B cell (primary cell): ENCODE measurements around the gene NUDT15. TPM values are rescaled to one million over a fixed set of nuclear protein-coding genes. Genes with fewer than 3 reads are reported as not detected.

Source experiments
- ATAC-seq: fragments of 200-7000 bp; cut with Tn5 transposase; one replicate; pipeline ENCODE4 v1.10.0; 2021; ENCODE audit warnings: low read depth, mild to moderate bottlenecking, moderate number of reproducible peaks, moderate library complexity
- CTCF ChIA-PET: fragments of 350-600 bp; sonication (Branson Sonifier 250); formaldehyde crosslinking; loops from one replicate; lab custom pipeline; 2021; ENCODE audit warnings: antibody characterized with exemption, inconsistent platforms; lab: Charles Lee
- POLR2A ChIA-PET: fragments of 350-600 bp; sonication (Branson Sonifier 250); formaldehyde crosslinking; loops from one replicate; lab custom pipeline; 2021; ENCODE audit warnings: antibody characterized with exemption; lab: Charles Lee
- DNase-seq: peaks from one replicate; pipeline ENCODE4 v3.0.0; 2013
- H2AFZ ChIP-seq: 2 replicates; pipeline ENCODE4 v1.6.1; 2012; ENCODE audit warnings: mild to moderate bottlenecking, low read depth, low read length; ENCODE audit not compliant: insufficient read depth, poor library complexity, severe bottlenecking
- H3K27ac ChIP-seq, 2 donors: 1 replicate in 1 of 2; 2 replicates in 1 of 2; pipeline ENCODE4 v1.5.1; 2012 to 2013; ENCODE audit warnings: low read length in 2 of 2, mild to moderate bottlenecking in 2 of 2, moderate library complexity in 1 of 2
- H3K27me3 ChIP-seq, 4 experiments: fragments of 200-600 bp in 1 of 4; sonication (generic) in 1 of 4; replicated peaks in 1 of 4; 1 replicate in 2 of 4; 2 replicates in 2 of 4; pipeline versions ENCODE4 v1.6.1 to v1.7.0; 2013 to 2016; ENCODE audit warnings: low read length in 3 of 4, mild to moderate bottlenecking in 2 of 4, mixed read lengths in 1 of 4, moderate library complexity in 1 of 4; ENCODE audit not compliant: insufficient read depth in 4 of 4, control insufficient read depth in 3 of 4; ENCODE audit errors: control extremely low read depth in 1 of 4
- H3K36me3 ChIP-seq, 2 experiments: replicated peaks in 1 of 2; 1 replicate in 1 of 2; 2 replicates in 1 of 2; pipeline versions ENCODE4 v1.6.1 to v1.7.1; 2013; ENCODE audit warnings: low read length in 1 of 2; ENCODE audit not compliant: insufficient read depth in 2 of 2, control insufficient read depth in 1 of 2; ENCODE audit errors: control extremely low read depth in 1 of 2, extremely low read depth in 1 of 2
- H3K4me1 ChIP-seq, 2 donors: fragments of 200-600 bp in 1 of 2; sonication (generic) in 1 of 2; 1 replicate in 1 of 2; 2 replicates in 1 of 2; pipeline versions ENCODE4 v1.5.1 to v1.6.1; 2013 to 2017; ENCODE audit warnings: low read length in 2 of 2; ENCODE audit not compliant: control insufficient read depth in 2 of 2, insufficient read depth in 2 of 2
- H3K4me2 ChIP-seq: replicated peaks from 2 replicates; pipeline ENCODE3; 2012; ENCODE audit warnings: mild to moderate bottlenecking, low read depth, low read length; ENCODE audit not compliant: poor library complexity, severe bottlenecking
- H3K4me3 ChIP-seq, 5 experiments: fragments of 200-600 bp in 1 of 5; sonication (generic) in 1 of 5; 1 replicate in 3 of 5; 2 replicates in 2 of 5; pipeline versions ENCODE4 v1.5.1 to v1.7.0; 2011 to 2016; ENCODE audit warnings: low read length in 4 of 5, mild to moderate bottlenecking in 4 of 5, low read depth in 2 of 5, control low read depth in 1 of 5, moderate library complexity in 1 of 5; ENCODE audit not compliant: insufficient read depth in 1 of 5; ENCODE audit errors: control extremely low read depth in 1 of 5, extremely low read depth in 1 of 5
- H3K79me2 ChIP-seq: fragments of 200-600 bp; sonication (generic); one replicate; pipeline ENCODE4 v1.6.0; 2016; ENCODE audit warnings: low read length; ENCODE audit not compliant: control insufficient read depth, insufficient read depth
- H3K9ac ChIP-seq: fragments of 200-600 bp; sonication (generic); 2 replicates; pipeline ENCODE4 v1.6.1; 2017; ENCODE audit warnings: mild to moderate bottlenecking, low read length, moderate library complexity
- H3K9me3 ChIP-seq, 3 donors: one replicate each; pipeline versions ENCODE4 v1.6.1 to v1.7.1; 2013; ENCODE audit warnings: low read length in 2 of 3; ENCODE audit not compliant: control insufficient read depth in 2 of 3, insufficient read depth in 1 of 3; ENCODE audit errors: control extremely low read depth in 1 of 3
- H4K20me1 ChIP-seq: 2 replicates; pipeline ENCODE4 v1.6.0; 2012; ENCODE audit warnings: mild to moderate bottlenecking, low read length; ENCODE audit not compliant: insufficient read depth, control insufficient read depth, poor library complexity, severe bottlenecking
- H3K27ac Mint-ChIP-seq: one replicate; pipeline ENCODE4 v1.8.0; 2021; ENCODE audit warnings: mixed read lengths
- H3K27me3 Mint-ChIP-seq: one replicate; pipeline ENCODE4 v1.8.0; 2021; ENCODE audit warnings: mixed read lengths
- H3K4me1 Mint-ChIP-seq: one replicate; pipeline ENCODE4 v1.8.0; 2021; ENCODE audit warnings: mixed read lengths
- H3K4me3 Mint-ChIP-seq: one replicate; pipeline ENCODE4 v1.8.0; 2021; ENCODE audit warnings: mixed read lengths
- H3K9me3 Mint-ChIP-seq: one replicate; pipeline ENCODE4 v1.8.0; 2022; ENCODE audit warnings: mixed read lengths; ENCODE audit not compliant: insufficient read depth
- CTCF ChIP-seq: fragments of 200-600 bp; IDR thresholded peaks from one replicate; pipeline ENCODE4 v1.8.0; 2022; ENCODE audit warnings: antibody characterized with exemption, mild to moderate bottlenecking
- EZH2 ChIP-seq: IDR thresholded peaks from 2 replicates; pipeline ENCODE4 v1.6.1; 2012; ENCODE audit warnings: borderline replicate concordance, low read depth, mild to moderate bottlenecking, moderate library complexity, low read length; ENCODE audit not compliant: insufficient read depth, poor library complexity, severe bottlenecking
- WGBS: methylation state at CpG from one replicate; pipeline ENCODE4 v1.1.5; 2013; ENCODE audit warnings: missing lambda C conversion rate; ENCODE audit not compliant: insufficient coverage; 5-methylcytosine and 5-hydroxymethylcytosine counted together
- intact Hi-C: fragments of 100-400 bp; cut with micrococcal nuclease; formaldehyde crosslinking; loops from one replicate; pipeline ENCODE4 v1.10.0; 2022
- polyA plus RNA-seq: library from polyadenylated mRNA; depleted of rRNA; stranded (reverse); fragments of >200 nt; gene quantifications from 2 replicates; pipeline ENCODE4 v1.2.3, GENCODE V29; 2012
- total RNA-seq, 2 donors: library from RNA; stranded (reverse); fragments of 120-200 nt in 1 of 2; gene quantifications; 1 replicate in 1 of 2; 2 replicates in 1 of 2; pipeline versions ENCODE4 v1.2.3 to v1.2.4, GENCODE V29; 2013 to 2022

Gene NUDT15
- total and polyA plus RNA-seq, 2 donors (not counting 1 experiment from before 2014, with no cell fraction given) = 4.2 to 6.0 TPM

GRCh38 chr13:48072304-48072703, 34.8 kb downstream of the NUDT15 start:
- Mint-ChIP-seq H3K27me3 (no peaks in the 10 kb centered on the region), H3K4me1 (no peaks in the 10 kb centered on the region), H3K27ac (no peak overlapping the region), H3K4me3 (no peak overlapping the region), H3K9me3 (peaks cover 2% of the 10 kb centered on the region)
- H4K20me1 ChIP-seq = no peaks in the 10 kb centered on the region
- no peak overlapping the region for H3K27ac ChIP-seq
- no peak overlapping the region for H3K4me2 ChIP-seq
- TF ChIP-seq EZH2 (no peak), CTCF (no peak)
- intact Hi-C loops = no loop called here
- H3K9ac ChIP-seq = no peak overlapping the region
- H3K79me2 ChIP-seq = peaks cover 5% of the 10 kb centered on the region
- WGBS = 77% methylated on average over 3 of the region's 3 CpGs
- H3K4me1 ChIP-seq = no peaks in the 10 kb centered on the region
- DNase-seq (no peak), ATAC-seq (no peak)
- no peaks in the 10 kb centered on the region for H3K27me3 ChIP-seq
- no peak overlapping the region for H2AFZ ChIP-seq
- ChIA-PET CTCF (interaction anchor here (0.9 kb wide), 1 partner anchor 33 kb away, joined by 3 read pairs; no protein-coding TSS in a partner anchor), POLR2A (interaction anchor here (0.5 kb wide), 1 partner anchor 1143 kb away, joined by 8 read pairs; no protein-coding TSS in a partner anchor)
- no peak overlapping the region for H3K4me3 ChIP-seq
- H3K9me3 ChIP-seq = peaks cover 12 to 22% (median 18%) of the 10 kb centered on the region in 3 donors
- peaks cover 36 to 73% of the 10 kb centered on the region in 2 experiments for H3K36me3 ChIP-seq

- ATAC-seq = no peak
- Mint-ChIP-seq H3K4me1 (no peaks in the 10 kb centered on the region), H3K27me3 (no peaks in the 10 kb centered on the region), H3K27ac (no peak overlapping the region), H3K9me3 (peaks cover 2% of the 10 kb centered on the region), H3K4me3 (no peak overlapping the region)
- Histone ChIP-seq H2AFZ (no peak overlapping the region), H3K27ac (no peak overlapping the region), H4K20me1 (no peaks in the 10 kb centered on the region), H3K79me2 (peaks cover 5% of the 10 kb centered on the region), H3K27me3 (no peaks in the 10 kb centered on the region), H3K4me2 (no peak overlapping the region), H3K36me3 (peaks cover 36 to 72% of the 10 kb centered on the region in 2 experiments), H3K9me3 (peaks cover 12 to 19% (median 18%) of the 10 kb centered on the region in 3 donors), H3K4me3 (no peak overlapping the region), H3K9ac (no peak overlapping the region), H3K4me1 (no peaks in the 10 kb centered on the region)
- WGBS = no CpG with 5 or more reads among the region's 2 CpGs
- TF ChIP-seq CTCF (no peak), EZH2 (no peak)
- intact Hi-C loops = no loop called here
- DNase-seq = no peak
- CTCF ChIA-PET = interaction anchor here (0.9 kb wide), 1 partner anchor 33 kb away, joined by 3 read pairs; no protein-coding TSS in a partner anchor
- POLR2A ChIA-PET = no interaction called here
Measured at GRCh38 chr13:48072787-48073186, 35.3 kb downstream of the NUDT15 start.
